Measurements from ENCODE around the gene TXLNB.

The TXLNB gene

GRCh38 chr6:139291813-139292619, at the start of gene TXLNB:
TSS of gene TXLNB (minus strand) at chr6:139291998. CDS start at chr6:139288899, 3,099 bp downstream.
- in situ Hi-C loops (cut with HindIII; ENCODE audit: low pct_ligation_motif_present, low pct_unique_long_range_greater_than_20kb, low sequenced_read_pairs): no loop called here
- no peak for DNase-seq

GRCh38 chr6:139341060-139341459, 49.3 kb upstream of the TXLNB start:
- in situ Hi-C loops (cut with HindIII; ENCODE audit: low pct_ligation_motif_present, low pct_unique_long_range_greater_than_20kb, low sequenced_read_pairs): no loop called here

GRCh38 chr6:139338795-139339194, 47.0 kb upstream of the TXLNB start:
- DNase-seq: no peak
- in situ Hi-C loops (cut with HindIII; ENCODE audit: low pct_ligation_motif_present, low pct_unique_long_range_greater_than_20kb, low sequenced_read_pairs): no loop called here

More at GRCh38 chr6:139341060-139341459, 49.3 kb upstream of the TXLNB start:
- no peak for DNase-seq

- in situ Hi-C loops (cut with HindIII; ENCODE audit: low pct_ligation_motif_present, low pct_unique_long_range_greater_than_20kb, low sequenced_read_pairs): no loop called here
- DNase-seq: no peak
These were observed 46.0 kb upstream of the TXLNB start for GRCh38 chr6:139337830-139338229.

GRCh38 chr6:139337001-139337400, 45.2 kb upstream of the TXLNB start:
- DNase-seq: no peak
- in situ Hi-C loops (cut with HindIII; ENCODE audit: low pct_ligation_motif_present, low pct_unique_long_range_greater_than_20kb, low sequenced_read_pairs): no loop called here

GRCh38 chr6:139336488-139336887, 44.7 kb upstream of the TXLNB start:
- no peak for DNase-seq
- in situ Hi-C loops (cut with HindIII; ENCODE audit: low pct_ligation_motif_present, low pct_unique_long_range_greater_than_20kb, low sequenced_read_pairs): no loop called here

- in situ Hi-C loops (cut with HindIII; ENCODE audit: low pct_ligation_motif_present, low pct_unique_long_range_greater_than_20kb, low sequenced_read_pairs): no loop called here
- DNase-seq: no peak
These were observed 43.8 kb upstream of the TXLNB start for GRCh38 chr6:139335447-139336210.

GRCh38 chr6:139334806-139335446, 43.1 kb upstream of the TXLNB start:
- in situ Hi-C loops (cut with HindIII; ENCODE audit: low pct_ligation_motif_present, low pct_unique_long_range_greater_than_20kb, low sequenced_read_pairs): no loop called here
- no peak for DNase-seq

GRCh38 chr6:139330826-139331500, 39.2 kb upstream of the TXLNB start:
- in situ Hi-C loops (cut with HindIII; ENCODE audit: low pct_ligation_motif_present, low pct_unique_long_range_greater_than_20kb, low sequenced_read_pairs): no loop called here
- DNase-seq: no peak

GRCh38 chr6:139330306-139330705, 38.5 kb upstream of the TXLNB start:
- no peak for DNase-seq
- in situ Hi-C loops (cut with HindIII; ENCODE audit: low pct_ligation_motif_present, low pct_unique_long_range_greater_than_20kb, low sequenced_read_pairs): no loop called here

GRCh38 chr6:139329224-139329623, 37.4 kb upstream of the TXLNB start:
- DNase-seq: no peak
- in situ Hi-C loops (cut with HindIII; ENCODE audit: low pct_ligation_motif_present, low pct_unique_long_range_greater_than_20kb, low sequenced_read_pairs): no loop called here

GRCh38 chr6:139327038-139327437, 35.2 kb upstream of the TXLNB start:
- DNase-seq: no peak
- in situ Hi-C loops (cut with HindIII; ENCODE audit: low pct_ligation_motif_present, low pct_unique_long_range_greater_than_20kb, low sequenced_read_pairs): no loop called here

- DNase-seq: no peak
- in situ Hi-C loops (cut with HindIII; ENCODE audit: low pct_ligation_motif_present, low pct_unique_long_range_greater_than_20kb, low sequenced_read_pairs): no loop called here
These were observed 33.9 kb upstream of the TXLNB start for GRCh38 chr6:139325686-139326085.

GRCh38 chr6:139325125-139325524, 33.3 kb upstream of the TXLNB start:
- in situ Hi-C loops (cut with HindIII; ENCODE audit: low pct_ligation_motif_present, low pct_unique_long_range_greater_than_20kb, low sequenced_read_pairs): no loop called here
- no peak for DNase-seq

- DNase-seq: no peak
- in situ Hi-C loops (cut with HindIII; ENCODE audit: low pct_ligation_motif_present, low pct_unique_long_range_greater_than_20kb, low sequenced_read_pairs): no loop called here
These were observed 32.4 kb upstream of the TXLNB start for GRCh38 chr6:139324301-139324555.

- in situ Hi-C loops (cut with HindIII; ENCODE audit: low pct_ligation_motif_present, low pct_unique_long_range_greater_than_20kb, low sequenced_read_pairs): no loop called here
- DNase-seq: no peak
These were observed 31.9 kb upstream of the TXLNB start for GRCh38 chr6:139323511-139324300.

- in situ Hi-C loops (cut with HindIII; ENCODE audit: low pct_ligation_motif_present, low pct_unique_long_range_greater_than_20kb, low sequenced_read_pairs): no loop called here
- no peak for DNase-seq
These were observed 28.3 kb upstream of the TXLNB start for GRCh38 chr6:139320081-139320480.

- in situ Hi-C loops (cut with HindIII; ENCODE audit: low pct_ligation_motif_present, low pct_unique_long_range_greater_than_20kb, low sequenced_read_pairs): no loop called here
- DNase-seq: no peak
These were observed 25.0 kb upstream of the TXLNB start for GRCh38 chr6:139316622-139317317.
